Liver (tissue), 9 donors: ENCODE results near the gene PPFIA2. TPM values are rescaled to one million over a fixed set of nuclear protein-coding genes. Genes with fewer than 3 reads are reported as not detected.
A peak's percentile ranks its signal among the peaks of the same experiment; 100 is the strongest.

Source experiments
- DNase-seq: peaks from one replicate; pipeline ENCODE4 v3.0.0-alpha.2; 2017; ENCODE audit warnings: low spot score
- H3K27ac ChIP-seq, 2 donors: one replicate each; pipeline ENCODE4 v1.7.0; 2013; ENCODE audit warnings: inconsistent platforms in 2 of 2, low read length in 2 of 2, control low read depth in 1 of 2, low read depth in 1 of 2, mild to moderate bottlenecking in 1 of 2
- H3K27me3 ChIP-seq, 4 donors: one replicate each; pipeline versions ENCODE4 v1.6.1 to v1.7.0; 2013; ENCODE audit warnings: low read length in 3 of 4, inconsistent platforms in 1 of 4, mild to moderate bottlenecking in 1 of 4, moderate library complexity in 1 of 4; ENCODE audit not compliant: control insufficient read depth in 4 of 4, insufficient read depth in 4 of 4
- H3K36me3 ChIP-seq, 4 donors: one replicate each; pipeline versions ENCODE4 v1.6.1 to v1.7.0; 2013; ENCODE audit warnings: low read length in 3 of 4, mild to moderate bottlenecking in 3 of 4, low read depth in 1 of 4, moderate library complexity in 1 of 4; ENCODE audit not compliant: control insufficient read depth in 4 of 4, insufficient read depth in 3 of 4
- H3K4me1 ChIP-seq, 4 donors: one replicate each; pipeline versions ENCODE4 v1.6.1 to v1.7.0; 2013; ENCODE audit warnings: low read length in 3 of 4, mild to moderate bottlenecking in 3 of 4, moderate library complexity in 1 of 4; ENCODE audit not compliant: control insufficient read depth in 4 of 4, insufficient read depth in 4 of 4
- H3K4me3 ChIP-seq, 3 donors: one replicate each; pipeline versions ENCODE4 v1.6.1 to v1.7.0; 2013; ENCODE audit warnings: low read length in 3 of 3, control low read depth in 1 of 3, low read depth in 1 of 3, mild to moderate bottlenecking in 1 of 3
- H3K9ac ChIP-seq, 2 donors: one replicate each; pipeline ENCODE4 v1.7.0; 2013; ENCODE audit warnings: low read length in 2 of 2, mild to moderate bottlenecking in 2 of 2, moderate library complexity in 2 of 2, control low read depth in 1 of 2, low read depth in 1 of 2
- H3K9me3 ChIP-seq, 4 donors: one replicate each; pipeline versions ENCODE4 v1.6.1 to v1.7.0; 2013; ENCODE audit warnings: low read length in 3 of 4; ENCODE audit not compliant: control insufficient read depth in 4 of 4
- CTCF ChIP-seq: fragments of 150-350 bp; IDR thresholded peaks from 2 replicates; pipeline ENCODE4 v1.5.1; 2017; ENCODE audit warnings: improper control_type of control experiment, low read depth, low read length; ENCODE audit not compliant: missing input control
- EGR1 ChIP-seq, 2 donors: IDR thresholded peaks; 2 replicates each; pipeline ENCODE4 v1.6.1; 2016 to 2018; ENCODE audit warnings: antibody characterized with exemption in 2 of 2, low read depth in 2 of 2
- GABPA ChIP-seq, 2 donors: IDR thresholded peaks in 1 of 2; conservative IDR thresholded peaks in 1 of 2; 2 replicates each; pipeline ENCODE4 v1.6.1; 2016; ENCODE audit warnings: antibody characterized with exemption in 2 of 2, mild to moderate bottlenecking in 1 of 2, moderate library complexity in 1 of 2
- HNF4G ChIP-seq: IDR thresholded peaks from 2 replicates; pipeline ENCODE4 v1.6.1; 2016; ENCODE audit warnings: antibody characterized with exemption
- JUND ChIP-seq, 2 donors: IDR thresholded peaks; 2 replicates each; pipeline ENCODE4 v1.6.1; 2016; ENCODE audit warnings: antibody characterized with exemption in 2 of 2
- MAX ChIP-seq: IDR thresholded peaks from 2 replicates; pipeline ENCODE4 v1.6.1; 2016; ENCODE audit warnings: antibody characterized with exemption
- RAD21 ChIP-seq, 2 donors: IDR thresholded peaks; 2 replicates each; pipeline ENCODE4 v1.6.1; 2016; ENCODE audit warnings: antibody characterized with exemption in 2 of 2, mild to moderate bottlenecking in 2 of 2
- REST ChIP-seq: IDR thresholded peaks from 2 replicates; pipeline ENCODE4 v1.6.1; 2016; ENCODE audit warnings: antibody characterized with exemption, mild to moderate bottlenecking
- RXRA ChIP-seq, 2 donors: IDR thresholded peaks; 2 replicates each; pipeline ENCODE4 v1.6.1; 2017 to 2018; ENCODE audit warnings: antibody characterized with exemption in 2 of 2, mild to moderate bottlenecking in 1 of 2
- SP1 ChIP-seq: IDR thresholded peaks from 2 replicates; pipeline ENCODE4 v1.6.1; 2018; ENCODE audit warnings: antibody characterized with exemption, mild to moderate bottlenecking
- YY1 ChIP-seq: IDR thresholded peaks from 2 replicates; pipeline ENCODE4 v1.6.1; 2016; ENCODE audit warnings: antibody characterized with exemption, mild to moderate bottlenecking
- WGBS: extraction: QIAGEN DNeasy Blood & Tissue Kit; methylation state at CpG from one replicate; pipeline ENCODE4 v1.1.7; 2013; 5-methylcytosine and 5-hydroxymethylcytosine counted together
- polyA plus RNA-seq, 2 donors: library from polyadenylated mRNA; stranded (reverse) in 1 of 2; unstranded in 1 of 2; fragments of 200-250 nt in 1 of 2; fragments of >200 nt in 1 of 2; fragmentation: Nextera tagmentation in 1 of 2; extraction: Ambion mirVana in 1 of 2; gene quantifications; one replicate each; pipeline versions ENCODE4 v1.2.1 to v1.2.3, GENCODE V29; 2013 to 2015
- total RNA-seq, 2 donors: library from RNA; depleted of rRNA; stranded (reverse); fragments of >200 nt; gene quantifications; one replicate each; pipeline ENCODE4 v1.2.3, GENCODE V29; 2014
- donor health status: healthy.
- donor health status: healthy.
- donor health status: healthy.
- donor health status: healthy.
- donor health status: healthy.

The PPFIA2 gene
- total and polyA plus RNA-seq, 4 donors, result 0.05 to 0.50 (median 0.22) TPM; not detected in 1

- Histone ChIP-seq H3K27me3 (peaks cover 0 to 2% (median 0%) of the 10 kb centered on the region in 4 donors), H3K27ac (no peak overlapping the region), H3K4me3 (no peak overlapping the region), H3K4me1 (no peaks in the 10 kb centered on the region), H3K9ac (no peak overlapping the region), H3K9me3 (no peaks in the 10 kb centered on the region), H3K36me3 (no peaks in the 10 kb centered on the region)
- DNase-seq, result no peak
- 48% methylated on average over 2 of the region's 2 CpGs for WGBS
- TF ChIP-seq YY1, result no peak
Observed at GRCh38 chr12:81778719-81779118, 19.6 kb upstream of the PPFIA2 start.

GRCh38 chr12:81758421-81759189, 545 bp downstream of the PPFIA2 start:
- peaks cover 0 to 5% (median 2%) of the 10 kb centered on the region in 4 donors for H3K27me3 ChIP-seq
- H3K36me3 ChIP-seq, result no peaks in the 10 kb centered on the region
- TF ChIP-seq EGR1 (IDR thresholded peaks at IDR 0.05; ENCODE audit: low read depth in 2 of 2) (no peak), SP1 (no peak), RXRA (IDR thresholded peaks at IDR 0.05) (no peak), RAD21 (IDR thresholded peaks at IDR 0.05) (no peak), YY1 (no peak), MAX (no peak), GABPA (IDR thresholded peaks at IDR 0.05 in 1 of 2, conservative IDR thresholded peaks at IDR 0.05 in 1 of 2) (no peak), HNF4G (no peak), REST (no peak), JUND (IDR thresholded peaks at IDR 0.05) (no peak), CTCF (no peak)
- H3K27ac ChIP-seq, result no peak overlapping the region
- H3K4me1 ChIP-seq, result peaks cover 0 to 3% (median under 1%) of the 10 kb centered on the region in 4 donors
- WGBS, result 2% methylated on average over 50 of the region's 50 CpGs
- H3K4me3 ChIP-seq, result peak overlapping the region in 2 of 3 donors; percentile 20 to 36
- no peaks in the 10 kb centered on the region for H3K9me3 ChIP-seq
- DNase-seq, result no peak
- no peak overlapping the region for H3K9ac ChIP-seq
